NAMALWA (cell line): ENCODE measurements around the gene SIGMAR1.

Experiments used
- DNase-seq: peaks from one replicate; pipeline ENCODE4 v3.0.0-alpha.2; 2015; ENCODE audit warnings: low spot score

The SIGMAR1 gene

DNA sequence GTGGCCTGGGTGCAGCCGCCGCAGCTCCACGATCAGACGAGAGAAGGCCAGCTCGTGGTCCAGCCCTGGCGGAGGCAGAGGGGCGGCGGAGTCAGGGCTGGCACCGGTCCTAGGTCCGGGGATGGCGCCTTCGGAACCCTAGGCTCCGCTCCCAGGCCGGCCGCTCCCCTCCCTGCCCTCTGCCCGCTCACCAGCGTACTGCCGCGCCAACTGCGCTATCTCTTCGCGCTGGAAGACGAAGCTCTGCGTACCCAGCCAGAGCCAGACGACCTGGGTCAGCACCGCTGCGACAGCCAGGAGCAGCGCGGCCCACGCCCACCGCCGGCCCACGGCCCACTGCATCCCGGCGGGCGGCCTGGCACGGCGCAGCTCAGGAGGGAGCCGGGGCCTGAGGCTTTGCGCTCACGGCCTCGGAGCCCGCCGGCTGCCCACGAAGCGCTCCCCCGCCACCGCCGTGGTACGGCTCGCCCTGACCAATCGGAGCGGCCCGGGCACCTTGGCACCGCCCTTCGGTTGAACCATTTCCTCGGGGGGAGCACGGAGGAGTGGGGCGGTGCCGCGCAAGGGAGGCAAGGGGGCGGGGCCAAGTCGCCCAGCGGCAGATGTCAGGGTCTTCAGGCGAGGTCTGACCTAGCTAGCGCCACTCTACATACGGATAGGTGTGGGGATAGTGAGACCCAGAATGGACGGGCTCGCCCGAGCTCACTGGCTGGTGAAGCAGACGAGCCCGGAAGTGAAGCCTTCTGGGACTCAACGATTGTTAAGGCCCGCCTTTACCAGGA lies at the start of gene SIGMAR1:
Gene SIGMAR1, minus strand, starts transcription at position 432 of the 782 bp plus-strand sequence. Its CDS starts 90 bp downstream, at position 342.
- DNase-seq = peak; percentile 96

DNA sequence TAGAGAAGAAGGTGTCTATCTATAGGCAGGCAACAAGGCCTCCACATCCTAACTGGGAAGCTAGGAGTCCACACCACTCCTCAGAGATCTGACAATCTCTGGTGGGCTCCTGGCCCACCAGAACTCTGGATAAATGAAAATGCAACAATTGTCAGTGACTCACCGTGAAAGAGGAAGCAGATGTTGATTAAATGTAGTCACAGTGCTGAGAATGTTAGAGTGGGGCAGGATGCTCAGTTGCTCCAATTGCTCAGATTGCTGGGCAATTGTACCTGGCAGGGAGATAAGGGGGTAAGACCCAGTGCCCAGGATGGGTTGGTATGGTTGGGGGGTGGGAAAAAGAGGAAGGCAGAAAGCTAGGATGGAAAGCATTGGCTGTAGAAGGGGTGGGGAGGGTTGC lies 49.1 kb upstream of the SIGMAR1 start:
- DNase-seq = no peak

DNA sequence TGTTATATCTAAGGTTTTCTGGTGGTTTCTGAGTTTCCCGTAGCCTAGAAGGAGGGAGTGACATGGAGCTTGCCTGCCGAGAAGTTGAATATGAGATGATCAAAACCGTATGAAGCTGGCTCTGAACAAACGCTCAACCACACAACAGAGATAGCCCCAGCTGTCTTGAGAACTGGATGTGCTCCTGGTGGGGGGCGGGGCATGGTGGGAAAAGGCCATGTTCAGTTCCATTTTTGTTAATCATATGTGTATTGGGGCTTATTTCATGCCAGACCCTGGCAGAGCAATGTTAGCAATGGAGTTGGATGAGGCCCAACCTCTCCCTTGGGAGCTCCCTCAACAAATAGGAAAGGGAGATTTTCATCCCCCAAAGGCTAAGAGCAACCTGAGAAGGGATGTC lies 48.6 kb upstream of the SIGMAR1 start:
- DNase-seq = no peak

DNA sequence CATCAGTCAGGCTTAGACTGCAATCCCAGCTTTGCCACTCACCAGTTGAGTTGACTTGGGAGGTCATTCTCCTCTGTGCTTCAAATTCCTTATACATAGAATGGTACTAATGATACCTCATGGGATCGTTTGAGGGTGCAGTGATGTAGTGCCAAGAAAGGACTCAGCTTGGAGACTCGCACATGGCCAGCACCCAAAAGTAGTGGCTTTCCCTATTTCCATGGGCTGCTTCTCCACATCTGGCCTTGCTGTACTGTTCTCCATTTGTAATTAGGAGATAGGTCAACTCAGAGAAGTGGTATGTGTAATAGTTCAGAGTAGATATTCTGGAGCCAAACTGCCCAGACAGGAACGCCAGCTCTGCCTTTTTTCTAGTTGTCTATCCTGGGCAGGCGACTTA lies 48.0 kb upstream of the SIGMAR1 start:
- no peak for DNase-seq

DNA sequence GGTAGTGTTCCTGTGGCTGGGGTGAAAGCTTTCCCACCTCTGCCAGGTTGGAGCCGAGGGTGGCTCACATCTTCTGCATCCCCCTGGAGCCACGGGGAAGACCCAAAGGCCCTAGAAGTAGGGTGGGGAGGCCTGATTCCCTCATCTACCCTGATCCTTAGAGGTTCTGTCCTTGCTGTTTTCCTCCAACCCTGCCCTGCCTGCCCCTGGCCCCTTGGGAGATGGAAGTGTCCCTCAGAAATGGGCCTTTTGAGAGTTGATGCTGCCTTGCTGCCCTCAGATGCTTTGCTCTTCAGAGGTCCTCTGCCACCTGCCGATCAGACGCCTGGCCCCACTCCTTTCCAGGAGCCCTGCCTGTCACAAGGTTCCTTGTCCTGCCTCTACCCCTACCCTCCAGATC lies 47.2 kb upstream of the SIGMAR1 start:
- no peak for DNase-seq

DNA sequence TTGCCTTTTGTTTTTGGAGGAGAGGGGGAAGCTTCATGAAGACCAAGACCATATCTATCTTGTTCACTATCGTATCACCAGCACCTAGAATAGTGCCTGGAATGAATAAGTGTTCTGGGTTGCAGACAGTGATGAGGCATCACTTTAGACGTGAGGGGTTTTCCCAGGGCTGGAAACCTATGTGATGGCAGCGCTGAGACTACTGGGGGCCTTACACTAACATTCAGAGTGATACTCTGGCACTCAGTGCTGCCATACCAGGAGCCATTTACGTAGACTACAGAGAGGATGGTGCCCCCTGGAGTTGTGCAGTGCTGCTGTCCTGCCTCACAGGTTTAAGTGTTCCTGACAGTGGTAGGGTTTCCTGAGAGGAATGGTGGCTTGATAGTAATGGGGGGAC lies 46.6 kb upstream of the SIGMAR1 start:
- DNase-seq = no peak

DNA sequence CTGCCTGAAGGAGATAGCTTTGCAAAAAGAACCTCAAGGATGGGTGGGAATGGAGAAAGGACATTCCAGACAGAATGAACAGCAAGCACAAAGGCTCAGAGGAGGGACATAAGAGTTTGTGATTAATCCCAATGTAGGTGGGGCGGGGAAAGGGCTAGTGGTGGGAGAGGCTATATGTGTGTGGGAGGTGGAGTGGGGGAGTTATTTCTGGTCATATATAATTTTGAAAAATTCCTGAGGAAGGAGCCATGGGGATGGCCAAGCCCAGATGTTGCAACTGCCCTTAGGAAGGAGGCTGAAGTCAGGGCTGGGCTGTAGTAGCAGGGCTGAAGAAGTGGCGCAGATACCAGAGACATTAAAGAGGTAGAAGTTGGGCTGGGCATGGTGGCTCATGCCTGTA lies 38.3 kb upstream of the SIGMAR1 start:
- no peak for DNase-seq

DNA sequence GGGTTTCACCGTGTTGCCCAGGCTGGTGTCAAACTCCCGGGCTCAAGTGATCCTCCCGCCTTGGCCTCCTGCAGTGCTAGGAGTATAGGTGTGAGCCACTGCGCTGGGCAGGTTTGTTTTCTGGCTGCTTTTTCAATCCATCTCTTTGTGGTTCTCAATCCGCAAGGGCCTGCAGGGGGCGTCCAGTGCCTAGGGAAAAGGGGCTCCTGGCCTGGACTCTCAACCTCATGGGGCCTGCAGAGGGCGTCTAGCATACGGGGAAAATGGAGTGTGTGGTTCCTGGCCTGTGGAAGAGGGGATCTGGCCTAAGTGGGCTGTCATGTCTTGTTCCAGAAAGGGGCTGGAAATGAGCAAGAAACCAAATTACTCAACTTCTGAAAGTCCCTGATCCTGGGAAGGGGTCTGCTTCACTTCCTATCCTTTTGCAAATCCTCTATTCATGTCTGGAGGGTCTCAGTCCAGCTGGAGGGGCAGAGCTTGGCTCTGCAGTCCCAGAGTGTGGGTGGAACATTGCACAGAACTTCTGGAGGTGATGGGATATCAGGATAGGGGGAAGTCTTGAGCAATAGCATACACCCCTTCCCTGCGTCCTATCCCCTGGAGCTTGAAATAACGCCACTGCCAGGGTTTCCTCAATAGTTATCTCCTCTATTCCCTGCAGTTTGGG lies 37.6 kb upstream of the SIGMAR1 start:
- peak; percentile 87 for DNase-seq

DNA sequence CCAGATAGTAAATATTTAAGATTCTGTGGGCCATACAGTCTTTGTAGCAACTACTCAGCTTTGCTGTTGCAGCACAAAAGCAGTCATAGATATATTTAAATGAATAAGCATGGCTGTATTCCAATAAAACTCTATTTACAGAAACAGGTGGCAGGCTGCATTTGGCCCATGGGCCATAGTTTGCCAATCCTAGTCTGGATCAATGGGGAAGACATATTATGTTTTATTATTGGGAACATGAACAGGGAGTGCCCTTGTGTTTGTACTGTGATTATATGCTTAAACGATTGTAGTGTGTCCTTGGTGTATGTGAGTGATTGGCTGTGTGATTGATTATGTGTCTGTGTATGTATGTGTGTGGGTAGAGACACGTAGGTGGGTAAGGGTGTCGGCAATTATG lies 36.9 kb upstream of the SIGMAR1 start:
- DNase-seq = no peak

DNA sequence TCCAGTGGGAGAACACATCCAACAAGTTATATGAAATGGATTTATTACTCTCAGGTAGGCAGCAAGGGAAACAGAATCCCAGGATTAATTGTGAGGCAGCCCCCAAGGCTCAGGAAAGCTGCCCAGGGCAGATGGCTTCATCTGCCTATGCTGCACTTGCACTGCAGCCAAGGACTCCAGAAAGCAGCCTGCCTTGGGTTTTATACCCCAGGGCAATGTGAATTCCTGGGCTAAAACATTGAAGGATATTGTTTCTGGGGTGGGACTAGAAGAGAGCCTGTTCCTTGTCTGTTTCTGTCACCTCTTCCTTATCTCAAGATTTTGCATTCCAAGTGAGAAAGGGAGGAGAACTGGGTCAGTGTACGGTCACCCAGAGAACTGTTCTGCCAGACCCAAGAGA lies 33.7 kb upstream of the SIGMAR1 start:
- no peak for DNase-seq

DNA sequence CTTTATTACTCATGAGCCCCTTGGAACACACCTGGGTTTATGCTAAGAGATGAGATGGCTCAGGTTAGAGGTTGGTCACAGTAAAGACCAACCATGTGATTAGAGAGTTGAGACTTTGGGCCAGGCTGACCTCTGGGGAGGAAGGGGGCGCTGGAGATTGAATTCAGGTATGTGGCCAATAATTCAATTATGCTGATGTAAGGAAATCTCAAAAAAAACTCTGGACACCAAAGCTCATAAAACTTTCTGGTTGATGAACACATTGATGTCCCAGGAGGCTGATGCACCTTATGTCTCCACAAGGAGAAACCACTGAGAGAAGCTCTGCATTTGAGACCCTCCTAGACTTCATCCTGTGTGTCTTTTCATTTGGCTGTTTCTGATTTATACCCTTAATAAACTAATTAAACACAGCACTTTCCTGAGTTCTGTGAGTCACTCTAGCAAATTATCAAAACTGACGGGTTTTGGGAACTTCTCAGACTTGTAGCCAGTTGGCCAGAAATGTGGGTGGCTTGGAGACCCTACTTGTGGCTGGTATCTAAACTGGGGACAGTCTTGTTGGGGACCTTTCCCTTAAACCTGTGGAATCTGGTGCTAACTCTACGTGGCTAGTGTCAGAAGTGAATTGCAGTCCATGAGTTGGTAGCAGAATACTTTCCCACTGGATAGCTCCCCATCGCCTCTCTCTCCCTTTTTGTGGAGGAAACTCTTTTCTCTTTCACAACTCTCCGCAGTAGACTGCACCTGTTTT lies 32.4 kb upstream of the SIGMAR1 start:
- no peak for DNase-seq

DNA sequence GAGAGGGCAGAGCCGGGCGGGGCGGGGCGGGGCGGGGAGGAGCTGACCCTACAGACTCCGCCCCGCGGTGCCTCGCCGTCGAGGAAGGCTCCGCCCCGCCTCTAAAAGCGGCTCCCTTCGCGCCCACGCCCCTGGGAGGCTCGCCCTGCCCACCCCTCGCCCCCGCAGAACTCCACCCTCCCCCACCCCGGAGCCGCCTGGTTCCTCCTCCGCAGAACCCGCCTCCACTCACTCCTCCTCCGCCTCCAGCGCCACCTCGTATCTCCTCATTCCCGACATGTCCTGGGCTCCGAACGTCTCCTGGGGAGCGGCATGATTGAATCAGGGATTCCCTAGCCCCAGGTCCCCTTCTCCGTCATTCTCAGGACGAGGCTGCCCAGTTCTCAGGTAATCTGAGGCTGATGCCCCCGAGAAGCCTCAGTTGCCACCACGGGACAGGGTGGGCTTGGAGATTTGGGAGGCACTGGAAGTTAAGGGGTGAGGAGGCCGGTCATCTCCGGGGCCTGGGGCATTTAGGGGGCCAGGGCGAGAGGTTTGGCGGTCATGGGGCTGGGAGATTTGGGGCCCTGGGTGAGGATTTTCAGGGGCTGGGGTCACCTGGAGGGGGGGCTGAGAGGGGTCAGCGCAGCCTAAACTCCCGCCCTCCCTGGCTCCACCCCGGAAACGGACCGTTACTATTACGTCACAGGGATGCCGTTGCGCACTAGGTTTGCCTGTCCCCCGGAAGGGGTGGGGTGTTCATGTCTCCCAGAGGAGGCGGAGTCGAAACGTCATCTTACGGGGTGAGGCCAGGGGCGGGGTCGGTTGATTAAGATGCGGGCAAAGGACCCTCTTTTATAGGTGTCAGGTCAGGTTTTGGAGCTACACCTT lies 28.0 kb upstream of the SIGMAR1 start:
- DNase-seq = peak; percentile 96

DNA sequence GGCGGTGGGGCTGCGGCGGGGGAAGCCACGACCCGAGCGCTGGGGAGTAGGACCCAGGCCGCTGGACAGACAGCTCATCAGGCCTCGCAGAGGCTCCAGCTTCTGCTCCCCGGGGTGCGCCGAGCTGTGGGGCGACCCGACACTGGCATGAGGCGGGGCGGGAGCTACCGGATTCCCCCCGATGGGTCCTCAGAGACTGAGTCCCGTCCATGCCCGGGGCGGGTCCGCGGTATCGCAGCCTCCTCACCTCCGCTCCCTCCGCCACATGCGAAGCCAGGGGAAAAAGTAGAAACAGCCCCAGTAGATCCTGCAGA lies 27.4 kb upstream of the SIGMAR1 start:
- DNase-seq = no peak

DNA sequence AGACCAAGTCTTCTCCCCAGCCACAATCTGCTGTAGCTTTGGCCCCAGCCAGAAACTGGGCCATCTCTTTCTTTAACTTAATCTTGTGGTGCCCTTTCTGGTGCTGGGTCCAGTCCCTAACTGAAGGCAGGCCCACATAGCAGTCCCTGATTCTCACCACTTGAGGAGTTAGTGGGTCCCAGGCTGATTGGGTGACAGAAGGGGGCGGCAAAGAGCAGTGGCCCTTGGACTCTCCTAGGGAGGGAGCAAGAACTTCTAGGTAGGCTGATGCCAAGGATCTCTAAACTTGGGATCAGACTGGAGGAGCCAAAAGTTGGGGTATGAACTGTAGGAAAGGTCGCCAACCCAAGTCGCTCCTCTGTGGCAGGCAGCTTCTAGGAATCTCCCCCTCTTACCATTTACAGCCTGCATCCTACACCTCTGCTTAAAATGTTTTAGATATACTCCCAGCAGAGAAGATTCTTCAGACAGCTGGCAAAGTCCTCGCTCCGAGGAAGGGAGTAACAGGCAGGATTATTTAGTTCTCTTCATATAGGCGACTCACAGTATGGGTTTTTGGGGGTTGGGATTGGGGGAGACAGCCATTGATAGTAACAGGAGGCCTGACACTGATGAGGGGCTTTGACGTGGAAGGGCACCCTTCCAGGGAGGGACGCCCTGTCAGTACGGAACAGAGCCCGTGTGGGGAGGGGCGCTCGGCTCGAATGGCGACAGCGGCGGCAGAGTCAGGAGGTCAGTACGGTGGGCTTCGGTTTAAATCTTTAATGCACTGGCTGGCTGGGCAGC lies 26.9 kb upstream of the SIGMAR1 start:
- peak; percentile 88 for DNase-seq

DNA sequence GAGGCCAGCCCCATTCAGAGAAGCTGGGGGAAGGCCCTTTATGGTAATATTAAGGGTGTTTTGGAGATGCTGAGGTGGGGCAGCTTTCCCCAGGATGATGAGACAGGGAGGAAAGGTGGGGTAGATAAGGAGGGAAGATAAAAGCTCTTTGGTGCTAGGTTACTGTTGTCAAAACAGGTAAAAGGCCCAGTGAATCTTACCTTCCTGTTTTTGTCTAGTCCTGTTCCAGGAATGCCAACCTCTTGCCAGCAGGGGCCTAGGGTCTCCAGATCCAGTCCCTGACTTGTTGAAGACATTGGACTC lies 25.7 kb upstream of the SIGMAR1 start:
- DNase-seq = no peak

DNA sequence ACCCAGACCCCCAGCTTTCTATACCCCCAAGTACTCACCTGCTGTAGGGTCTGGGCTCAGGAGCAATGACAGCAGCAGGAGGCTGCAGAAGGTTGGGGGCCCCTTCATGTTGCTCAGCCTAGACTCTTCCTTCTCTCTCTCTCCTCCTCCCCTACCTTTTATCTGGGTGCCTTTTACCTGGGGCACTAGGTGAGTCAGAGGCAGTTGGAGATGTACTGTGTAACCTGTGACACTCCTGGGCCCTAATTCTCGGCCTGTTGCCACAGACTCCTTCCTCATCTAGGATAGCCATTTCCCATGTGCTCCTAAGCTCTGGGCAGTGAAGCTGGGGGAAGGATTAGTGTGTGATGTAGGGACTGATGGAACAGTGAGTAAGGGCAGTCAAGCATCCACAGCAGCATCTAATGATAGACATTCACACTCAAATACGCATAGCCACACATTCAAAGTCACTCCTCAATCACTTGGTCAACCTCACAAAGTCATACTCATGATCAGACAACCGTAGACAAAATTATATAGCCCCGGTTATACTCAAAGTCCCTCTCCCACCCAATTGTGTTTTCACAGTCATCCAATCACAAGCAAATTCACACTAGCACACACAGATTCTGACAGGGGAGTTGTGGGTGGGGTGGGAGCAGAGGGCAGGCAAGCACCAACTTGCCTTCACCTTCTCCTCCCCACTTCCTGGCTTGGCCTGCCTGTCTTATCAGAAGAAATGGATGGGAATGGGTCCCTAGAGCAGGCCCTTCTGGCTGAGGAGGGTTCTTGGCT lies 25.1 kb upstream of the SIGMAR1 start, which contains the start of gene CCL27:
Gene CCL27, minus strand, starts transcription at position 132 of the 777 bp plus-strand sequence. Its CDS starts 24 bp downstream, at position 108.
- no peak for DNase-seq

DNA sequence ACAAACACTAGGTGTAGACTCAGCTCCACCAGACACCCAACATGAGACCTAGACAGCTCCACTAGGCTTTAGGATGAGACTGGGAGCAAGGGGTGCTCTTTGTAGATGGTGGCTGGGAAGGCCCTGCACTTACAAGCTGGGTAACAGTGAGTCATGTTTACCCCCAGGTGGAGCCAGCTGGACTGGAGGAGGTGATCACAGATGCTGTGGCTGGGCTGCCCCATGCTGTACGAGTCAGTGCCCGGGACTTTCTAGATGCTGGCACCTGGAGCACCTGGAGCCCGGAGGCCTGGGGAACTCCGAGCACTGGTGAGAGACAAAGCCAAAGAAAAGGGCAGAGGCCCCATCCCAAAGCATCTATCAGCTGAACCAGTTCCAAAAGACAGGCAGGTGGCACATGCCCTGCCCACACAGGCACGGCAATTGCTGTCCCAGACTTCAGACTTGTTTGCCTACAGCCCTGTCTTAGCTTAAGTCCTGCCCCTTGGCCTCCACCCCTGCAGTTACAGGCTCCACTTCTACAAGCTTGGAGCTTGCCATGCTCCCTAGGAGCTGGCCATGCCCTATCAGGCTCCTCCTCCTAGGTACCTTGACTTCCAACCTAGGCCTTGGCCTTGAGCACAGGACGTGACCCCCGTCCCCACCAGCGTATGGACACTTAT lies 22.1 kb upstream of the SIGMAR1 start:
- no peak for DNase-seq

DNA sequence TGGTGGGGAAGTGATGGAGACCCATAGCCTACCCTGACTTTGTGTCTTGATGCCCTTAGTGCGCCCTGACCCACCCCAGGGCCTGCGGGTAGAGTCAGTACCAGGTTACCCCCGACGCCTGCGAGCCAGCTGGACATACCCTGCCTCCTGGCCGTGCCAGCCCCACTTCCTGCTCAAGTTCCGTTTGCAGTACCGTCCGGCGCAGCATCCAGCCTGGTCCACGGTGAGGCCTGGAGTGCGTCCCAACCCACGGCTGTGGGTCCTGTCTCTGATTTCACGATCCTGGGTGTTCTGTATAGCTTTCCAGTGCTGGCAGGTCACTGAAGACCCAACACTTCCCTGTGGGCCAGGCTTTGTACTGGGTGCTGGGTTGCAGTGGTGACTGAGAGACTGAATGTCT lies 20.9 kb upstream of the SIGMAR1 start:
- DNase-seq = no peak

DNA sequence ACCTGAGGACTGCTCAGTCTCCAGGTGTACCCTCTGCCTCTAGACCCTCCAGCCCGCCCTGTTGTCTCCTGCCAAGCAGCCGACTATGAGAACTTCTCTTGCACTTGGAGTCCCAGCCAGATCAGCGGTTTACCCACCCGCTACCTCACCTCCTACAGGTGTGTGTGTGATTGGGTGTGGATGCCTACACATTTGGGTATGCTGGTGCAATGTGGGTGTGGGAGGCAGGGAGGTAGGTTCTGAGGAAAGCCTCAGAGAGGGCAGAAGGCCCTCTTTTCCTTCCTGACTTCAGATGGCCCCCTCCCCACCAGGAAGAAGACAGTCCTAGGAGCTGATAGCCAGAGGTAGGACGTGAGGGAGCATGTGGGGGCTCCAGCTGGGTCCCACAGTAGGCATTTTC lies 19.4 kb upstream of the SIGMAR1 start:
- no peak for DNase-seq

DNA sequence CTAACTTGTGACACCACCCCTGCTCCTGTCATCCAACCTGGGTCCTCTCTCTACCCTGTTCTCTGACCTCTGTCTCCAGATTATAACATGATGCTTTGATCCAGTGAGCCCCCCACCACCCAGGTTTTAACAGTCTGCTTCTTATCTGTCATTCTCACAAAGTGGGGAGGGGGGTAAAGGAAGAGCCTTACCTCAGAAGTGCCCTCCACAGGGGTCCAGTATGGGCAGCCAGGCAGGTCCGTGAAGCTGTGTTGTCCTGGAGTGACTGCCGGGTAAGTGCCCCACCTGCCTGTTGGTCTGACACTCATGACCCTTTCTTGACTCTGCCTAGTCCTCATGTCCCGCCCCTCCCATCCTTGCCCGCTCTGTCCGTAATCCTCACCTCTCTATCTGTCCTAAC lies 17.8 kb upstream of the SIGMAR1 start:
- DNase-seq = no peak
